K562 (cell line): ENCODE results near the gene KDF1. TPM values are rescaled to one million over a fixed set of nuclear protein-coding genes. Genes with fewer than 3 reads are reported as not detected.

Experiments
- ELF2 ChIP-seq: fragments of 250-450 bp; sonication (Bioruptor Pico); IDR thresholded peaks from 2 replicates; pipeline ENCODE4 v1.5.0; 2021; ENCODE audit warnings: mild to moderate bottlenecking
- EP400 ChIP-seq: fragments of 450-650 bp; IDR thresholded peaks from 2 replicates; pipeline ENCODE4 v1.6.1; 2017; ENCODE audit warnings: antibody characterized with exemption, mild to moderate bottlenecking, moderate library complexity
- GABPB1 ChIP-seq: sonication (generic); formaldehyde crosslinking; IDR thresholded peaks from 2 replicates; pipeline ENCODE4 v1.8.0; 2022; ENCODE audit warnings: mild to moderate bottlenecking, missing genetic modification reagents
- HBP1 ChIP-seq: fragments of 450-650 bp; formaldehyde crosslinking; IDR thresholded peaks from 2 replicates; pipeline ENCODE4 v1.4.0; 2022; ENCODE audit warnings: missing genetic modification characterization
- HSF4 ChIP-seq: fragments of 250-450 bp; sonication (Bioruptor Pico); IDR thresholded peaks from 2 replicates; pipeline ENCODE4 v2.1.2; 2022; ENCODE audit warnings: mild to moderate bottlenecking, moderate library complexity, borderline replicate concordance
- JUND ChIP-seq, 2 experiments: IDR thresholded peaks; 2 replicates in 1 of 2; 3 replicates in 1 of 2; pipeline ENCODE4 v1.6.1; 2011; ENCODE audit warnings: borderline replicate concordance in 2 of 2, low read depth in 2 of 2, low read length in 2 of 2, improper control_type of control experiment in 1 of 2, missing biosample characterization in 1 of 2, missing genetic modification characterization in 1 of 2, missing genetic modification reagents in 1 of 2
- NFXL1 ChIP-seq: fragments of 450-650 bp; formaldehyde crosslinking; IDR thresholded peaks from 2 replicates; pipeline ENCODE4 v1.4.0; 2021; ENCODE audit warnings: mild to moderate bottlenecking
- RBM22 ChIP-seq: fragments of 200-400 bp; formaldehyde crosslinking; IDR thresholded peaks from 2 replicates; pipeline ENCODE4 v1.6.1; 2018; ENCODE audit warnings: low read length, low read depth; ENCODE audit not compliant: poor library complexity, severe bottlenecking
- TAF15 ChIP-seq: fragments of 200-400 bp; formaldehyde crosslinking; IDR thresholded peaks from 2 replicates; pipeline ENCODE4 v1.6.1; 2017; ENCODE audit warnings: mild to moderate bottlenecking, low read depth, low read length, moderate library complexity
- TFE3 ChIP-seq: fragments of 450-650 bp; formaldehyde crosslinking; IDR thresholded peaks from 2 replicates; pipeline ENCODE4 v1.4.0; 2020; ENCODE audit warnings: mild to moderate bottlenecking, mixed read lengths
- UBTF ChIP-seq, 2 experiments: IDR thresholded peaks; 2 replicates each; pipeline ENCODE4 v1.6.1; 2012; ENCODE audit warnings: improper control_type of control experiment in 2 of 2, low read depth in 2 of 2, low read length in 2 of 2, borderline replicate concordance in 1 of 2
- ZC3H8 ChIP-seq: fragments of 450-650 bp; IDR thresholded peaks from 2 replicates; pipeline ENCODE4 v1.6.1; 2017
- ZNF511 ChIP-seq: sonication (generic); formaldehyde crosslinking; IDR thresholded peaks from 2 replicates; pipeline ENCODE4 v1.8.0; 2022; ENCODE audit warnings: mild to moderate bottlenecking, missing genetic modification reagents
- ZNF57 ChIP-seq: fragments of 450-650 bp; formaldehyde crosslinking; IDR thresholded peaks from 2 replicates; pipeline ENCODE4 v1.4.0; 2020; ENCODE audit warnings: mild to moderate bottlenecking, moderate library complexity
- ZNF583 ChIP-seq: fragments of 250-450 bp; sonication (Bioruptor Pico); IDR thresholded peaks from 2 replicates; pipeline ENCODE4 v1.4.0; 2020
- ZNF77 ChIP-seq: fragments of 250-450 bp; sonication (Bioruptor Pico); IDR thresholded peaks from 2 replicates; pipeline ENCODE4 v1.5.0; 2020
- ZNF830 ChIP-seq: fragments of 250-450 bp; sonication (Bioruptor Pico); IDR thresholded peaks from 2 replicates; pipeline ENCODE4 v1.5.0; 2021; ENCODE audit warnings: mild to moderate bottlenecking
- polyA plus RNA-seq, 8 experiments: library from polyadenylated mRNA; depleted of rRNA in 4 of 8; stranded (reverse) in 5 of 8; unstranded in 3 of 8; fragments of >200 nt; fragmentation: Nextera tagmentation in 2 of 8; fragmentation: Illumina TruSeq in 1 of 8; extraction: Ambion mirVana in 2 of 8; extraction: Trizol in 1 of 8; gene quantifications; 2 replicates each; pipeline versions ENCODE4 v1.2.1 to v1.2.3, GENCODE V29; 2011 to 2014; ENCODE audit warnings: inconsistent platforms in 1 of 8, missing spikeins in 1 of 8
- total RNA-seq, 7 experiments: library from RNA; depleted of rRNA in 6 of 7; stranded (reverse); fragments of >200 nt in 6 of 7; fragmentation: Illumina TruSeq in 2 of 7; extraction: Trizol in 2 of 7; gene quantifications; 2 replicates each; pipeline versions ENCODE4 v1.2.1 to v1.2.3, GENCODE V29; 2011 to 2021; ENCODE audit warnings: low replicate concordance in 1 of 7
- TF ChIP-seq, protein P1 (sequence below), 2 experiments: fragments of 250-450 bp in 1 of 2; fragments of 450-650 bp in 1 of 2; sonication (Bioruptor Pico) in 1 of 2; IDR thresholded peaks; 2 replicates each; pipeline versions ENCODE4 v1.6.1 to v1.8.0; 2016 to 2021; ENCODE audit warnings: mild to moderate bottlenecking in 2 of 2, moderate library complexity in 2 of 2, missing compliant biosample characterization in 1 of 2, missing genetic modification characterization in 1 of 2
- TF ChIP-seq, protein P2 (sequence below): fragments of 450-650 bp; formaldehyde crosslinking; IDR thresholded peaks from 2 replicates; pipeline ENCODE4 v1.4.0; 2022; ENCODE audit warnings: missing genetic modification characterization

KDF1 gene
- total and polyA plus RNA-seq, 9 of the 15 experiments (the other 6 are each of a cell fraction or from before 2014, with no cell fraction given) = 0.38 to 1.9 (median 0.83) TPM

- TF ChIP-seq TFE3 (no peak), HSF4 (CRISPR knock-in tag) (peak; percentile 27; the same call in 1 of the 2 replicates), HBP1 (no peak), TAF15 (no peak), ZNF830 (CRISPR knock-in tag) (no peak), RBM22 (no peak), ZNF511 (CRISPR knock-in tag) (no peak), ELF2 (CRISPR knock-in tag) (no peak), UBTF (IDR thresholded peaks at IDR 0.05; ENCODE audit: borderline replicate concordance in 1 of 2, low read depth in 2 of 2, low read length in 2 of 2) (peak in 1 of 2 experiments; percentile 72; a peak in 1 of 4 replicates), ZNF77 (CRISPR knock-in tag) (no peak), ZNF57 (no peak), ZNF583 (peak; percentile 85), JUND (IDR thresholded peaks at IDR 0.05; ENCODE audit: borderline replicate concordance, low read depth, low read length) (no peak), JUND (tag; IDR thresholded peaks at IDR 0.05; ENCODE audit: borderline replicate concordance, low read depth, low read length) (peak; percentile 53; the same call in 2 of the 3 replicates), GABPB1 (CRISPR knock-in tag) (peak; percentile 36; the same call in 1 of the 2 replicates), ZC3H8 (no peak), NFXL1 (CRISPR knock-in tag) (no peak), EP400 (peak; percentile 63)
- TF ChIP-seq, protein P1, sequence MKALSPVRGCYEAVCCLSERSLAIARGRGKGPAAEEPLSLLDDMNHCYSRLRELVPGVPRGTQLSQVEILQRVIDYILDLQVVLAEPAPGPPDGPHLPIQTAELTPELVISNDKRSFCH (CRISPR knock-in tag; IDR thresholded peaks at IDR 0.05) = no peak
- TF ChIP-seq, protein P1 (tag; IDR thresholded peaks at IDR 0.05) = peak; percentile 94
- TF ChIP-seq, protein P2, sequence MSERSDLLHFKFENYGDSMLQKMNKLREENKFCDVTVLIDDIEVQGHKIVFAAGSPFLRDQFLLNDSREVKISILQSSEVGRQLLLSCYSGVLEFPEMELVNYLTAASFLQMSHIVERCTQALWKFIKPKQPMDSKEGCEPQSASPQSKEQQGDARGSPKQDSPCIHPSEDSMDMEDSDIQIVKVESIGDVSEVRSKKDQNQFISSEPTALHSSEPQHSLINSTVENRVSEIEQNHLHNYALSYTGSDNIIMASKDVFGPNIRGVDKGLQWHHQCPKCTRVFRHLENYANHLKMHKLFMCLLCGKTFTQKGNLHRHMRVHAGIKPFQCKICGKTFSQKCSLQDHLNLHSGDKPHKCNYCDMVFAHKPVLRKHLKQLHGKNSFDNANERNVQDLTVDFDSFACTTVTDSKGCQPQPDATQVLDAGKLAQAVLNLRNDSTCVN (CRISPR knock-in tag) = no peak
These were observed 46.3 kb downstream of the KDF1 start, which contains the start of gene NR0B2 (continued) for GRCh38 chr1:26913754-26914619.
